Mucosa of rectum (tissue), 2 donors: ENCODE measurements around the gene MBNL2.

Source experiments
- H3K27ac ChIP-seq, 2 donors: one replicate each; pipeline ENCODE4 v1.7.0; 2013; ENCODE audit warnings: inconsistent platforms in 2 of 2, low read depth in 2 of 2, low read length in 2 of 2
- H3K27me3 ChIP-seq, 2 donors: one replicate each; pipeline ENCODE4 v1.7.0; 2013; ENCODE audit warnings: low read length in 2 of 2; ENCODE audit not compliant: control insufficient read depth in 2 of 2, insufficient read depth in 2 of 2
- H3K36me3 ChIP-seq, 2 donors: one replicate each; pipeline ENCODE4 v1.7.0; 2013; ENCODE audit warnings: low read length in 2 of 2; ENCODE audit not compliant: control insufficient read depth in 2 of 2, insufficient read depth in 2 of 2
- H3K4me1 ChIP-seq, 2 donors: one replicate each; pipeline ENCODE4 v1.7.0; 2013; ENCODE audit warnings: low read length in 2 of 2, mild to moderate bottlenecking in 1 of 2; ENCODE audit not compliant: control insufficient read depth in 2 of 2, insufficient read depth in 2 of 2
- H3K4me3 ChIP-seq, 2 donors: one replicate each; pipeline ENCODE4 v1.7.0; 2013; ENCODE audit warnings: low read length in 2 of 2
- H3K9ac ChIP-seq, 2 donors: one replicate each; pipeline ENCODE4 v1.7.0; 2013; ENCODE audit warnings: low read length in 2 of 2, low read depth in 1 of 2, mild to moderate bottlenecking in 1 of 2
- H3K9me3 ChIP-seq, 2 donors: one replicate each; pipeline ENCODE4 v1.7.0; 2013; ENCODE audit warnings: low read length in 2 of 2; ENCODE audit not compliant: control insufficient read depth in 2 of 2
- donor health status: healthy.
- donor health status: Normal muscosa, but diverticular disease.

The MBNL2 gene

GRCh38 chr13:97433727-97434396 is 211.7 kb downstream of the MBNL2 start, which contains the start of gene RAP2A:
TSS of gene RAP2A (plus strand) at chr13:97434169. CDS start at chr13:97434471, 302 bp downstream.
- H3K9ac ChIP-seq = peak within 1 kb of the TSS; percentile 100
- H3K27ac ChIP-seq = peak within 1 kb of the TSS; percentile 100
- peak within 1 kb of the TSS; percentile 97 to 100 for H3K4me3 ChIP-seq
- no peaks in the 10 kb centered on the region for H3K27me3 ChIP-seq
- no peaks in the 10 kb centered on the region for H3K36me3 ChIP-seq
- peaks cover 0 to 14% of the 10 kb centered on the region in 2 donors for H3K4me1 ChIP-seq
- no peaks in the 10 kb centered on the region for H3K9me3 ChIP-seq

GRCh38 chr13:97434397-97435201 is 212.5 kb downstream of the MBNL2 start:
- H3K9ac ChIP-seq = peak overlapping the region; percentile 80
- peak overlapping the region; percentile 89 to 97 for H3K4me3 ChIP-seq
- peak overlapping the region; percentile 73 to 76 for H3K27ac ChIP-seq
- no peaks in the 10 kb centered on the region for H3K9me3 ChIP-seq
- H3K4me1 ChIP-seq = peaks cover 0 to 14% of the 10 kb centered on the region in 2 donors
- no peaks in the 10 kb centered on the region for H3K27me3 ChIP-seq
- H3K36me3 ChIP-seq = no peaks in the 10 kb centered on the region

GRCh38 chr13:97435323-97435722 is 213.2 kb downstream of the MBNL2 start:
- H3K9ac ChIP-seq = peak overlapping the region in 1 of 2 donors; percentile 80

GRCh38 chr13:97435794-97436193 is 213.7 kb downstream of the MBNL2 start:
- Histone ChIP-seq H3K27me3 (no peaks in the 10 kb centered on the region), H3K36me3 (no peaks in the 10 kb centered on the region), H3K4me1 (peaks cover 0 to 14% of the 10 kb centered on the region in 2 donors), H3K27ac (no peak overlapping the region), H3K9me3 (no peaks in the 10 kb centered on the region), H3K9ac (no peak overlapping the region), H3K4me3 (peak overlapping the region; percentile 28 to 89)

More at GRCh38 chr13:97435323-97435722, 213.2 kb downstream of the MBNL2 start:
- H3K27ac ChIP-seq = peak overlapping the region in 1 of 2 donors; percentile 73
- no peaks in the 10 kb centered on the region for H3K36me3 ChIP-seq
- no peaks in the 10 kb centered on the region for H3K9me3 ChIP-seq
- peak overlapping the region; percentile 89 to 97 for H3K4me3 ChIP-seq
- H3K4me1 ChIP-seq = peaks cover 0 to 14% of the 10 kb centered on the region in 2 donors
- H3K27me3 ChIP-seq = no peaks in the 10 kb centered on the region

GRCh38 chr13:97436845-97437244 is 214.7 kb downstream of the MBNL2 start:
- Histone ChIP-seq H3K4me1 (peaks cover 0 to 7% of the 10 kb centered on the region in 2 donors), H3K9ac (no peak overlapping the region), H3K9me3 (no peaks in the 10 kb centered on the region), H3K4me3 (no peak overlapping the region), H3K27ac (no peak overlapping the region), H3K27me3 (no peaks in the 10 kb centered on the region), H3K36me3 (no peaks in the 10 kb centered on the region)

GRCh38 chr13:97437729-97438128 is 215.6 kb downstream of the MBNL2 start:
- Histone ChIP-seq H3K27me3 (no peaks in the 10 kb centered on the region), H3K27ac (no peak overlapping the region), H3K4me3 (no peak overlapping the region), H3K9ac (no peak overlapping the region), H3K4me1 (peaks cover 0 to 3% of the 10 kb centered on the region in 2 donors), H3K36me3 (no peaks in the 10 kb centered on the region), H3K9me3 (no peaks in the 10 kb centered on the region)

- Histone ChIP-seq H3K4me1 (peaks cover 0 to 3% of the 10 kb centered on the region in 2 donors), H3K4me3 (no peak overlapping the region), H3K36me3 (no peaks in the 10 kb centered on the region), H3K27me3 (no peaks in the 10 kb centered on the region), H3K9ac (no peak overlapping the region), H3K9me3 (no peaks in the 10 kb centered on the region), H3K27ac (no peak overlapping the region)
Observed at GRCh38 chr13:97438856-97439595, 216.9 kb downstream of the MBNL2 start.

GRCh38 chr13:97440598-97441170 is 218.6 kb downstream of the MBNL2 start:
- no peaks in the 10 kb centered on the region for H3K36me3 ChIP-seq
- H3K9me3 ChIP-seq = no peaks in the 10 kb centered on the region
- H3K27me3 ChIP-seq = no peaks in the 10 kb centered on the region
- H3K4me1 ChIP-seq = no peaks in the 10 kb centered on the region
- no peak overlapping the region for H3K4me3 ChIP-seq
- H3K27ac ChIP-seq = no peak overlapping the region
- H3K9ac ChIP-seq = no peak overlapping the region

GRCh38 chr13:97441368-97441767 is 219.2 kb downstream of the MBNL2 start:
- Histone ChIP-seq H3K9me3 (no peaks in the 10 kb centered on the region), H3K4me3 (no peak overlapping the region), H3K9ac (no peak overlapping the region), H3K36me3 (no peaks in the 10 kb centered on the region), H3K27ac (no peak overlapping the region), H3K4me1 (no peaks in the 10 kb centered on the region), H3K27me3 (no peaks in the 10 kb centered on the region)
